Right cardiac atrium (tissue), 5 donors: Measurements from ENCODE around the gene RPN1. TPM values are rescaled to one million over a fixed set of nuclear protein-coding genes. Genes with fewer than 3 reads are reported as not detected.
A peak's percentile ranks its signal among the peaks of the same experiment; 100 is the strongest.

ENCODE experiments used
- ATAC-seq, 2 donors: fragments of 200-7000 bp; cut with Tn5 transposase; one replicate each; pipeline versions ENCODE4 v1.8.0 to v1.9.1; 2020; ENCODE audit warnings: moderate library complexity in 2 of 2, mild to moderate bottlenecking in 1 of 2
- DNase-seq, 3 donors: peaks; one replicate each; pipeline ENCODE4 v3.0.0-alpha.2; 2020
- H3K27ac ChIP-seq: one replicate; pipeline ENCODE4 v1.5.1; 2013; ENCODE audit warnings: mild to moderate bottlenecking, low read length, control low read depth, moderate library complexity
- H3K27me3 ChIP-seq: one replicate; pipeline ENCODE4 v1.6.1; 2013; ENCODE audit not compliant: control insufficient read depth, insufficient read depth
- H3K4me1 ChIP-seq: one replicate; pipeline ENCODE4 v1.6.1; 2013; ENCODE audit warnings: low read length; ENCODE audit not compliant: control insufficient read depth, insufficient read depth
- H3K4me3 ChIP-seq: one replicate; pipeline ENCODE4 v1.5.1; 2013; ENCODE audit warnings: low read length, control low read depth
- H3K9me3 ChIP-seq: one replicate; pipeline ENCODE4 v1.6.1; 2013; ENCODE audit warnings: low read length; ENCODE audit not compliant: control insufficient read depth
- WGBS: extraction: QIAGEN DNeasy Blood & Tissue Kit; methylation state at CpG from one replicate; pipeline ENCODE4 v1.1.7; 2013; 5-methylcytosine and 5-hydroxymethylcytosine counted together
- intact Hi-C, 4 donors: fragments of 100-400 bp; cut with DNase I; formaldehyde crosslinking; loops; one replicate each; pipeline versions ENCODE4 v1.11.0 to v1.14.0; 2022 to 2023
- long read RNA-seq, 4 donors: library from polyadenylated mRNA; unstranded; transcript quantifications; one replicate each; pipeline ENCODE4 v2.0.0, GENCODE V29; 2020 to 2021
- polyA plus RNA-seq: library from polyadenylated mRNA; stranded (reverse); fragments of 200-250 nt; gene quantifications from one replicate; pipeline ENCODE4 v1.2.3, GENCODE V29; 2013
- total RNA-seq, 4 donors: library from RNA; stranded (reverse); fragmentation: NEBNext Ultra II Directional; extraction: Animal tissue kit (Norgen Biotek cat#: 25700); gene quantifications; one replicate each; pipeline ENCODE4 v1.2.1, GENCODE V29; 2021
- donor health status: healthy with polysubstance abuse.
- donor health status: DM: no; HTN: yes; CAD: no.
- donor health status: DM: no; HTN: no; CAD: no.
- donor health status: DM: no; HTN: yes; CAD: no; lungs with severe emphysema.
- donor health status: DM: yes; HTN: yes; CAD: no.

The RPN1 gene
- total RNA-seq (100 to 1,000 TPM in 3 of 4 donors, 10 to 100 TPM in 1; 85.1 to 164 (median 120) TPM), polyA plus RNA-seq (96.5 TPM)
- long read RNA-seq, donor 1, transcript RPN1-201 (10 exons, 2,314 nt), result major isoform, 413 of 430 reads
- long read RNA-seq, donor 1, partial matches to known transcripts, result 8 of 430 reads
- long read RNA-seq, donor 1, other reads (novel, unspliced or antisense), result 8 of 430 reads
- long read RNA-seq, donor 2, transcript RPN1-201 (10 exons, 2,314 nt), result major isoform, 194 of 203 reads
- long read RNA-seq, donor 2, partial matches to known transcripts, result 0 of 203 reads
- long read RNA-seq, donor 2, other reads (novel, unspliced or antisense), result 8 of 203 reads
- long read RNA-seq, donor 3, transcript RPN1-201 (10 exons, 2,314 nt), result major isoform, 1,679 of 1,769 reads
- long read RNA-seq, donor 3, partial matches to known transcripts, result 52 of 1,769 reads
- long read RNA-seq, donor 3, other reads (novel, unspliced or antisense), result 37 of 1,769 reads
- long read RNA-seq, donor 4, transcript RPN1-201 (10 exons, 2,314 nt), result major isoform, 137 of 140 reads
- long read RNA-seq, donor 4, partial matches to known transcripts, result 1 of 140 reads
- long read RNA-seq, donor 4, other reads (novel, unspliced or antisense), result 2 of 140 reads

DNA sequence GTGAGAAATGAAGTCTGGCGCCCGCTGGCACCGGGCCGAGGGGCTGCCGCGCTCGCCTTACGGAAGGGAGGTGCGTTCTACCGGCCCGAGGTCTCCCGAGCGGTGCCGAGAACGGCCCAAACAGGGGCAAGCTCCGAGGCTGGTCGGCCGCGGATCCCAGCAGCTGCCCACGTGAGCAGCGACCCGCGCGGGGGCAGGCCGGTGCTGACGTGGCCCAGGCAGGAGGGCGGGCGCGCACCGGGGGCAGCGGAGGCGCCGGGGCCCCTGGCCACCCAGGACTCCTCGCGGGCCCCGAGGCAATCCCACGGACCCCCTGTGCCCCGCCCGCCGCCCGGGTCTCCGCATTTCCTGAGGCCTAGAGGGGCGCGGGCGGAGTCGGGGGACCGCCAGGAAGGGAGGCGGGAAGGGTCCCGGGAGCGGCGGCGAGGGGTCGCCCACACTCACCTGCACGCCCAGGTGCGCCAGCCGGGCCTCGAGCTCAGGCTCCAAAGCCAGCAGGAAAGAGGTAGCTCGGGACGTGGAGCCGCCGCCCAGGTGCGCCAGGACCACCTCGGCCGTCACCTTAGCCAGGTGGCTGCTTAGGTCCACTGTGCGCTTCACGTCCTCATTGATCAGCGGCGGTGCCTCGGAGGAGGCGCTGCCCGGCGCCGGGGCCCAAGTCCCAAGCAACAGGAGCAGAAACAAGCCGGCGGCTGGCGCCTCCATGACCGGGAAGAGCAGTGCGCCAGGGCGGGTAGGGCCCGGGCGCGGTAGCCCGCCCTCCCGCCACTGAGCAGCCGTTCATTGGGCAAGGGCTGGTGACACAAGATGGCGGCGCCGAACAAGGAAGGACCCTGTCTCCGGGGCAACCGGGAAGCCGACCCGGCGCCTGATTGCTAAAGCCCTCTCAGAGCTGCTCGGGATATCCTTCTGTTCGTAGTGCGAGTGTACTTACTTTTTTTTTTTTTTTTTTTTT is at the start of gene RPN1:
Gene RPN1, minus strand, starts transcription at position 723 of the 955 bp plus-strand sequence. Its CDS starts 18 bp downstream, at position 705.
- intact Hi-C loops, result no loop called here
- peak within 1 kb of the TSS; percentile 95 for H3K27ac ChIP-seq
- no peaks in the 10 kb centered on the region for H3K27me3 ChIP-seq
- DNase-seq (peak; percentile 98 to 99 (median 98)), ATAC-seq (peak; percentile 99)
- under 1% methylated on average over 96 of the region's 96 CpGs for WGBS
- H3K4me3 ChIP-seq, result peak within 1 kb of the TSS; percentile 92
- no peaks in the 10 kb centered on the region for H3K4me1 ChIP-seq
- no peaks in the 10 kb centered on the region for H3K9me3 ChIP-seq

DNA sequence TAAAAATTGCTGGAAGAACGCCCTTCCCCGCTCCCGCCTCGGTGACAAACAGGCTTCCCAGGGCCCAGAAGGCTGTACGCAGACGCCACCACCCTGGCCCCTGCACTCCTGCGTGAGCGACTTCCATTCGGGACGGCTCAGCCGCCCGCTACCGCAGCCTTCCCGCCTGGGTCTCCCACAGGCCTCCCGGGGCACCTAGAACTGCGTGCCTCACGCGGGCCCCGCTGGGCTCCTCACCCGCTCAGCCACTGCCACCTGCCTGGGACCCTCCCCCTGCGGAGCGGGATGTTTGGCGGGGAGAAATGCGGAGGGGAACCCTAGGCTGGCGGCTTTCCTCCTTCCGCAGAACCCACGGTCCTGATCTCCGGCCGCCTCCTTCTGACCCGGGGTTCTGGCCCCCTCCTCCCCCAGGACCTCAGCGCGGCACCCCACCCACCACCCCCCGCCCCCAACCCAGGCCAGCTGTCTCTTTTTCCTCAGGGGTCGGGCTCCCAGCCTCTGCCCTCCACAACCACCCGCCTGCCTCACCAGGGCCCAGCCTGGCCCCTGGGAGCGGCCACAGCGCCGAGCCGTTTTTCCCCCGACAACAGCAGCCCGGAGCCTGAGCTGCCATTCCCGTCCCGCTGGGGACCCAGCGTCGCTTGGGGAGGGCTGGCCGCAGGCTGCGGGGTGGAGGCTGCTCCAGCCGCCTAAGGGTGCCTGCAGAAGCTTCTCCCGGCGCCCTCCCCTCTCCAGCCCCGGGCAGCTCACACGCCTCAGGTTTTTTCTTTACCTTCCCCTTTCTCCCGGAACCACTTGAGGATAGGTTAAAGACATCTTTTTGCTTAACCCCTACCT is 47.8 kb upstream of the RPN1 start:
- intact Hi-C loops, result no loop called here
- 2% methylated on average over 52 of the region's 53 CpGs for WGBS
- peak overlapping the region; percentile 87 for H3K27ac ChIP-seq
- H3K27me3 ChIP-seq, result no peaks in the 10 kb centered on the region
- ATAC-seq (peak; percentile 87 to 90), DNase-seq (peak; percentile 53 to 80 (median 78))
- peak overlapping the region; percentile 84 for H3K4me3 ChIP-seq
- no peaks in the 10 kb centered on the region for H3K4me1 ChIP-seq
- no peaks in the 10 kb centered on the region for H3K9me3 ChIP-seq

DNA sequence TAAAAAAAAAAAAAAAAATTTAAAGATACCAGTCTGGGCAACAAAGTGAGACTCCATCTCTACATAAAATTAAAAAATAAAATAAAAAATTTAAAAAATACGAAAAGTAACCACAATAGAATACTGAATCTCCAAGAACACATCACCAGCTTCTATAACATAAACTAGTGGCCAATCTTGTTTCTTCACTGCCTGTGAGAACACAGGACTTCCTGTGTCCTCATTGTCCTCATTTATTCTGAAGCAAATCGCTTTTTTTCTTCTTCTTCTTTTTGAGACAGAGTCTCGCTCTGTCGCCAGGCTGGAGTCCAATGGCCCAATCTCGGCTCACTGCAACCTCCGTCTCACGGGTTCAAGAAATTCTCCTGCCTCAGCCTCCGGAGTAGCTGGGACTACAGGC is 46.7 kb upstream of the RPN1 start:
- no peak overlapping the region for H3K27ac ChIP-seq
- ATAC-seq (no peak), DNase-seq (no peak)
- H3K4me3 ChIP-seq, result no peak overlapping the region
- intact Hi-C loops, result no loop called here
- no peaks in the 10 kb centered on the region for H3K9me3 ChIP-seq
- 85% methylated on average over 8 of the region's 8 CpGs for WGBS
- H3K4me1 ChIP-seq, result no peaks in the 10 kb centered on the region
- no peaks in the 10 kb centered on the region for H3K27me3 ChIP-seq

DNA sequence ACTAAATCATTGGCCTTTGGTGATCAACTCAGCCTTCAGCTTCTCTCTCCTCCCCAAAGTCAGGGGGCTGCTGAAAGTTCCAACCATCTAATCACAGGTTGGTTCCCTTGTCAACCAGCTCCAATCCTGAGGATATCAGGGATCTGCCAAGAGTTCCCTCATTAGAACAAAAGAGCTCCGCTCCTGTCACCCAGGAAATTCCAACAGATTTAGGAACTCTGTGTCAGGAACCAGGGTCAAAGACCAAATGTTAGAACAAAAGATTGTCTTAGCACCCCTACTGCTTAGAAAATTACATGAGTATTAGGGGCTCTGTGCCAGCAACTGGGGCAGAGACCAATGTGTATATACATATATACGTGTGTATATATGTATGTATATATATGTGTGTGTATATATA is 43.1 kb upstream of the RPN1 start:
- Histone ChIP-seq H3K27ac (no peak overlapping the region), H3K9me3 (no peaks in the 10 kb centered on the region), H3K4me3 (no peak overlapping the region), H3K27me3 (no peaks in the 10 kb centered on the region), H3K4me1 (no peaks in the 10 kb centered on the region)
- WGBS, result 0% methylated on average over 2 of the region's 2 CpGs
- ATAC-seq, result no peak
- intact Hi-C loops, result no loop called here
- no peak for DNase-seq

DNA sequence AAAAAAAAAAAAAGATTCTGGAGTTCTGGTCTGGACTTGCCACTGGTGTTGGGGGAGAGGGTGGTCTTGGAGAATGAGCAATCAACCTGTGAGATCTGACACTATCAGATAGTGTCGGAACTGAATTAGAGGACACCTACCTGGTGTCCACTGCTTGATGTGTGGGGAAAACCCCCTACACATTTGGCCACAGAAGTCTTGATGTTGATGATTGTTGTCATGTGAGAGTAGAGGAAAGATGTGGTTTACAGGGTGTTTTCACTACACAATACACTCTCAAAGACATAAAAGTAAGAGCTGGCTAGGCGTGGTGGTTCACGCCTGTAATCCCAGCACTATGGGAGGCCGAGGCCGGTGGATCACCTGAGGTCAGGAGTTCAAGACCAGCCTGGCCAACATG is 38.4 kb upstream of the RPN1 start:
- Histone ChIP-seq H3K4me3 (no peak overlapping the region), H3K9me3 (no peaks in the 10 kb centered on the region), H3K27me3 (no peaks in the 10 kb centered on the region), H3K4me1 (no peaks in the 10 kb centered on the region), H3K27ac (no peak overlapping the region)
- ATAC-seq (no peak), DNase-seq (no peak)
- 93% methylated on average over 5 of the region's 5 CpGs for WGBS
- intact Hi-C loops, result loop anchor here in 2 of 4 donors (10.0 kb wide), 2 partner anchors 106 to 156 kb away; no protein-coding TSS in a partner anchor

DNA sequence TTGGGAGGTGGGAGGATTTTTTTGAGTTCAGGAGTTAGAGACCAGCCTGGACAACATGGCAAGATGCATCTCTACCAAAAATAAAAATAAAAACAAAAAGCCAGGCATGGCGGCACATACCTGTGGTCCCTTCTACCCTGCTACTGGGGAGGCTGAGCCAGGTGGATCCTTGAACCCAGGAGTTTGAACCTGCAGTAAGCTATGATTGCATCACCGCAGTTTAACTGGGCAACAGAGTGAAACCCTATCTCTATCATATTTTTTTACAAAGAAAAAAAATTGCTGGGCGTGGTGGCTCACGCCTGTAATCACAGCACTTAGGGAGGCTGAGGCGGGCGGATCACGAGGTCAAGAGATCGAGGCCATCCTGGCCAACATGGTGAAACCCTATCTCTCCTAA is 35.8 kb upstream of the RPN1 start:
- ATAC-seq (no peak), DNase-seq (no peak)
- no peaks in the 10 kb centered on the region for H3K27me3 ChIP-seq
- WGBS, result 94% methylated on average over 8 of the region's 8 CpGs
- H3K9me3 ChIP-seq, result no peaks in the 10 kb centered on the region
- no peak overlapping the region for H3K27ac ChIP-seq
- H3K4me3 ChIP-seq, result no peak overlapping the region
- H3K4me1 ChIP-seq, result no peaks in the 10 kb centered on the region
- intact Hi-C loops, result loop anchor here in 2 of 4 donors (10.0 kb wide), 2 partner anchors 108 to 158 kb away; no protein-coding TSS in a partner anchor

DNA sequence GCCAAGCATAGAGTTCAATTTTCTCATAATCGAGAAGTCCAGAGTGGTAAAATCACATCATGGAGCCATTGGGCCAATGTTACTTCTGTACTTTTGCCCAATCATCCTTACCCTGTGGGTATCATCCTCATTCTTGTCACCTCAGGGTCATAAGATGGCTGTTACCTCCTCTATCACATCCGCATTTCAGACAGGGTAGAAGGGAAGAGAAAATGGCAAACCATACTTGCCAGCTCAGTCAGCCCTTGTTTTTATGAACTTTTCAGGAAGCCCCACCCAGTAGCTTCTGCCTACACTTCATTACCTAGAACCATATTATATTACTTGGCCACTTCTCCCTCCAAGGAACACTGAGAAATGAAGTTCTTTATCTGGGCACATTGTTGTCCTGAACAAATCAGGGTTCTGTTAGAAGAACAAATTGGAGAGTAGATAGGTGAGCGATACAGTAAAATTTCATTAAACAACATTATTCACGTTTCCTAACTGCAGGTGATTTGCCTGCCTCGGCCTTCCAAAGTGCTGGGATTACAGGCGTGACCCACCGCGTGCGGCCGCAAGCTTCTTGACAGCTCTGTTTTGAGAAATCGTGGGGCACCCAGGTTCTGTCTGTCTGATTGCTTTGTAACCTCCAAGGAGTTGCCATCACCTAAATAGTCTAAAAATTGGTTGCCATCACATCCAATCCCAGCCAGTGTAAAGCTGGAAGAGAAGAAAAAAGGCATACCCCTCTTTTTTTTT is 34.5 kb upstream of the RPN1 start:
- intact Hi-C loops, result loop anchor here in 3 of 4 donors (5.0 to 10.0 kb wide), 4 partner anchors 42 to 160 kb away; partner anchors contain the start of gene RAB7A (in 1 of the 3)
- 90% methylated on average over 11 of the region's 11 CpGs for WGBS
- Histone ChIP-seq H3K27ac (no peak overlapping the region), H3K27me3 (no peaks in the 10 kb centered on the region), H3K4me3 (no peak overlapping the region), H3K4me1 (no peaks in the 10 kb centered on the region), H3K9me3 (no peaks in the 10 kb centered on the region)
- DNase-seq (no peak), ATAC-seq (no peak)

DNA sequence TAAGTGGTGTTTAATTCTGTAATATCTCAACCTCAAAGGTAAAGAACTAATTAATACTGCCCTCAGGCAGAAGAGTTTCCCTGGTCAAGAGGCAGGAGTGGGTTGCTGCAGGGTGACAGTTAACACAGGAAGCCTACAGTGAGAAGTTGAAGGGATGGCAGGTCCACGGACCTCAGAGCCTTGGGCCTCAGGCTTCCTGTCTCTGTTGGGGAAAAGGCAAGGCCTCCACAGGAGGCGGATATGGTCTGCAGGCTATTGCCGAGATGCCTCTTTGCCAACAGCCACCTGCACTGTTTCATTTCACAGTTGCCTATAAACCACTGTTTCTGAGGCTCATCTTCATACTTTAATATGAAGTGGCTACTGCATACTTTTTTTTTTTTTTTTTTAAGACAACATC is 33.3 kb upstream of the RPN1 start:
- Histone ChIP-seq H3K9me3 (no peaks in the 10 kb centered on the region), H3K4me1 (no peaks in the 10 kb centered on the region), H3K27me3 (no peaks in the 10 kb centered on the region), H3K4me3 (no peak overlapping the region), H3K27ac (no peak overlapping the region)
- intact Hi-C loops, result loop anchor here in 3 of 4 donors (5.0 to 10.0 kb wide), 4 partner anchors 43 to 161 kb away; partner anchors contain the start of gene RAB7A (in 1 of the 3)
- ATAC-seq (no peak), DNase-seq (no peak)
- 66% methylated on average over 3 of the region's 3 CpGs for WGBS

DNA sequence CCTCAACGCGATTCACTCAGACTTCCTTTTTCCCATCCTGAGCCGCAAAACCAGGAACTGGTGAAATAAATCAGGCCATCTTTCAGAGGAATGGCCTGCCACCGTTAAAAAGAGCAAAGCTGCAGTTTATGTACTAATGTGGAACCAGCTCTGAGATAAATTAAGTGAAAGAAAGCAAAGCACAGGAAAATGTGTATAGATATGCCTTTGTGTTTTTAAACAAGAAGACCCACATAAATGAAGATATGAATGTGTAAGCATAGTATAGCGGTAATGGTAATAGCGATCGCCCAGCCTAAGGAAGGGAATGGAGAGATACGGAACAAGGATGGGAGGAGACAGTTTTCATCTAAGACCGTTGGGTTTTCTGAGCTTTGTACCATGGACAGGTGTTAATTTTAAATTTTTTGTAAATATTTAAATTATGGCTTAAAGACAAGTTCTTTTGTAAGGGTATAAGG is 30.8 kb upstream of the RPN1 start:
- peak overlapping the region; percentile 98 for H3K27ac ChIP-seq
- WGBS, result 41% methylated on average over 9 of the region's 9 CpGs
- no peaks in the 10 kb centered on the region for H3K4me1 ChIP-seq
- no peak for DNase-seq
- peak overlapping the region; percentile 66 for H3K4me3 ChIP-seq
- ATAC-seq, result no peak
- H3K27me3 ChIP-seq, result no peaks in the 10 kb centered on the region
- intact Hi-C loops, result loop anchor here in 3 of 4 donors (5.0 to 10.0 kb wide), 4 partner anchors 46 to 163 kb away; partner anchors contain the start of gene RAB7A (in 1 of the 3)
- no peaks in the 10 kb centered on the region for H3K9me3 ChIP-seq
